Heart right ventricle (tissue), 16 donors: ENCODE results near the gene OGFOD2. TPM values are rescaled to one million over a fixed set of nuclear protein-coding genes. Genes with fewer than 3 reads are reported as not detected.

Source experiments
- ATAC-seq, 8 donors: fragments of 200-7000 bp; cut with Tn5 transposase; one replicate each; pipeline ENCODE4 v1.9.1; 2020; ENCODE audit warnings: mild to moderate bottlenecking in 8 of 8, moderate library complexity in 8 of 8, moderate number of reproducible peaks in 1 of 8
- DNase-seq, 2 donors: peaks; one replicate each; pipeline ENCODE4 v3.0.0-alpha.2; 2020
- H3K27ac ChIP-seq, 10 donors: fragments of 200-600 bp; sonication (generic) in 2 of 10; one replicate each; pipeline versions ENCODE4 v1.5.0 to v1.8.0; 2020 to 2022; ENCODE audit warnings: mild to moderate bottlenecking in 3 of 10
- H3K27me3 ChIP-seq, 7 donors: fragments of 200-600 bp; one replicate each; pipeline ENCODE4 v1.8.0; 2021 to 2022; ENCODE audit warnings: mild to moderate bottlenecking in 2 of 7
- H3K36me3 ChIP-seq, 9 donors: fragments of 200-600 bp; sonication (generic) in 1 of 9; one replicate each; pipeline versions ENCODE4 v1.5.0 to v1.8.0; 2020 to 2022; ENCODE audit warnings: mild to moderate bottlenecking in 2 of 9
- H3K4me1 ChIP-seq, 9 donors: fragments of 200-600 bp; sonication (generic) in 1 of 9; one replicate each; pipeline versions ENCODE4 v1.5.0 to v1.8.0; 2020 to 2022; ENCODE audit warnings: mild to moderate bottlenecking in 4 of 9
- H3K4me3 ChIP-seq, 10 donors: fragments of 200-600 bp; sonication (generic) in 2 of 10; one replicate each; pipeline versions ENCODE4 v1.5.0 to v1.8.0; 2020 to 2022; ENCODE audit warnings: mild to moderate bottlenecking in 7 of 10, moderate library complexity in 2 of 10
- H3K9me3 ChIP-seq, 11 donors: fragments of 200-600 bp in 10 of 11; sonication (generic) in 2 of 11; one replicate each; pipeline versions ENCODE4 v1.5.0 to v1.8.0; 2013 to 2022; ENCODE audit warnings: mild to moderate bottlenecking in 2 of 11, control low read depth in 1 of 11, moderate library complexity in 1 of 11
- intact Hi-C, 10 donors: fragments of 100-400 bp; cut with DNase I; formaldehyde crosslinking; loops; one replicate each; pipeline versions ENCODE4 v1.11.1 to v1.14.2; 2022
- microRNA-seq, 2 donors: library from miRNA; unstranded; fragments of <30 nt; microRNA quantifications; one replicate each; pipeline ENCODE4 v1.2.0, GENCODE V29; 2021
- polyA plus RNA-seq, 2 donors: library from polyadenylated mRNA; stranded (reverse); fragments of 200-250 nt; gene quantifications; one replicate each; pipeline ENCODE4 v1.2.3, GENCODE V29; 2013
- total RNA-seq, 10 donors: library from RNA; stranded (reverse); fragmentation: NEBNext Ultra II Directional in 3 of 10; extraction: Animal tissue kit (Norgen Biotek cat#: 25700) in 3 of 10; gene quantifications; one replicate each; pipeline versions ENCODE4 v1.2.1 to v1.2.4, GENCODE V29; 2021 to 2023
- TF ChIP-seq, protein P1 (sequence below), 9 donors: fragments of 200-600 bp; sonication (generic) in 2 of 9; IDR thresholded peaks; one replicate each; pipeline versions ENCODE4 v1.5.0 to v1.8.0; 2021 to 2022; ENCODE audit warnings: antibody characterized with exemption in 9 of 9, mild to moderate bottlenecking in 5 of 9, moderate library complexity in 1 of 9
- donor health status: Arrhythmogenic right ventricular cardiomyopathy.
- donor health status: ischemic (EF 13 %, LVEDD 7.1; RV severe dilation, severe dysfunction).
- donor health status: healthy with polysubstance abuse.
- donor health status: DM: no; HTN: yes; CAD: no.
- donor health status: DM: no; HTN: no; CAD: no.
- donor health status: ischemic (EF 25% LVEDD 6.9; RV normal size, moderate dysfunction).
- donor health status: ischemic (EF 25% LVEDD 5.7; RV mildly dilated, moderate dysfunction).
- donor health status: healthy.
- donor health status: DM: yes; HTN: yes; CAD: no.
- donor health status: Ischemic cardiomyopathy.
- donor health status: ischemic (EF 35%, LVEDD 5.7; RV mildly dilated, moderate dysfunction).
- donor health status: nonischemic (EF 11% LVEDD 7.7; RV severe dilation, severe dysfunction).
- donor health status: DM: yes; HTN: yes; CAD: no.
- donor health status: PGD.
- donor health status: ischemic (EF 29% LVEDD 5.4; RV normal size, mild dysfunction).
- donor health status: nonischemic (EF 23%, LVEDD 6.1; RV moderate dilation, normal function).

The OGFOD2 gene
- total and polyA plus RNA-seq, 12 donors, result 10.6 to 17.1 (median 12.0) TPM

DNA sequence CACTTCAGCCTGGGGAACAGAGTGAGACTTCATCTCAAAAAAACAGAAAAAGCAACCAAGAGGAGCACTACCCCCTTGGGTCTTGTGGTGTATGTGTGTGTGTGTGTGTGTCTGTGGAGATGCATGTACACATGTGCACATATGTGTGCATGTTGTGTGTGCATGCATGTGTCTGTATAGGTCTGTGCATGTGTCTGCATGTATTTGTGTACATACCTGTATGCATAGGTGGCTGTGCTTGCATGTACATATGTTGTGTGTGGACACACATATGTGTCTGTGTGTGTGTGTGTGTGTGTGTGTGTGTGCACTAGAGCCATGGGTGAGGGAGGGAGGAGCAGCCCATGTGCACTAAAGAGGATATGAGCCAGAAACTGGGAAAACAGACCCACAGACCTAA is 54.5 kb downstream of the OGFOD2 start:
- Histone ChIP-seq H3K4me3 (no peak overlapping the region), H3K27me3 (no peaks in the 10 kb centered on the region), H3K9me3 (no peaks in the 10 kb centered on the region), H3K4me1 (peaks cover 0 to 16% (median 6%) of the 10 kb centered on the region in 9 donors), H3K27ac (no peak overlapping the region), H3K36me3 (peaks cover 0 to 78% (median 16%) of the 10 kb centered on the region in 9 donors)
- ATAC-seq (no peak), DNase-seq (no peak)
- intact Hi-C loops, result no loop called here
- TF ChIP-seq, protein P1, sequence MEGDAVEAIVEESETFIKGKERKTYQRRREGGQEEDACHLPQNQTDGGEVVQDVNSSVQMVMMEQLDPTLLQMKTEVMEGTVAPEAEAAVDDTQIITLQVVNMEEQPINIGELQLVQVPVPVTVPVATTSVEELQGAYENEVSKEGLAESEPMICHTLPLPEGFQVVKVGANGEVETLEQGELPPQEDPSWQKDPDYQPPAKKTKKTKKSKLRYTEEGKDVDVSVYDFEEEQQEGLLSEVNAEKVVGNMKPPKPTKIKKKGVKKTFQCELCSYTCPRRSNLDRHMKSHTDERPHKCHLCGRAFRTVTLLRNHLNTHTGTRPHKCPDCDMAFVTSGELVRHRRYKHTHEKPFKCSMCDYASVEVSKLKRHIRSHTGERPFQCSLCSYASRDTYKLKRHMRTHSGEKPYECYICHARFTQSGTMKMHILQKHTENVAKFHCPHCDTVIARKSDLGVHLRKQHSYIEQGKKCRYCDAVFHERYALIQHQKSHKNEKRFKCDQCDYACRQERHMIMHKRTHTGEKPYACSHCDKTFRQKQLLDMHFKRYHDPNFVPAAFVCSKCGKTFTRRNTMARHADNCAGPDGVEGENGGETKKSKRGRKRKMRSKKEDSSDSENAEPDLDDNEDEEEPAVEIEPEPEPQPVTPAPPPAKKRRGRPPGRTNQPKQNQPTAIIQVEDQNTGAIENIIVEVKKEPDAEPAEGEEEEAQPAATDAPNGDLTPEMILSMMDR (IDR thresholded peaks at IDR 0.05), result no peak

Small RNA genes within 50 kb of the gene (microRNA-seq; reads per million reads assigned to microRNA genes)
- gene MIR4304, result 0 reads per million in 2 donors

Other genes starting within 250 kb of the OGFOD2 start
- gene HCAR1, start 244.4 kb upstream of the OGFOD2 start, total RNA-seq, result under 1 TPM in 7 of 10 donors, not detected in 3; 0.05 to 0.28 (median 0.09) TPM
- under 1 TPM; 0.04 to 0.07 TPM for gene HCAR1, start 244.4 kb upstream of the OGFOD2 start, polyA plus RNA-seq
- gene DENR, start 222.4 kb upstream of the OGFOD2 start, total RNA-seq, result 10 to 100 TPM; 23.1 to 31.0 (median 25.9) TPM
- 10 to 100 TPM; 16.5 to 19.2 TPM for gene DENR, start 222.4 kb upstream of the OGFOD2 start, polyA plus RNA-seq
- 1 to 10 TPM in 5 of 10 donors, under 1 TPM in 5; 0.47 to 2.2 (median 0.90) TPM for gene CCDC62, start 200.7 kb upstream of the OGFOD2 start, total RNA-seq
- under 1 TPM; 0.12 to 0.37 TPM for gene CCDC62, start 200.7 kb upstream of the OGFOD2 start, polyA plus RNA-seq
- gene HIP1R, start 139.8 kb upstream of the OGFOD2 start, total RNA-seq, result 10 to 100 TPM; 13.7 to 26.4 (median 17.5) TPM
- 10 to 100 TPM; 25.9 to 37.7 TPM for gene HIP1R, start 139.8 kb upstream of the OGFOD2 start, polyA plus RNA-seq
- 10 to 100 TPM; 17.6 to 33.2 (median 19.8) TPM for gene VPS37B, start 79.1 kb upstream of the OGFOD2 start, total RNA-seq
- 10 to 100 TPM; 16.4 to 26.7 TPM for gene VPS37B, start 79.1 kb upstream of the OGFOD2 start, polyA plus RNA-seq
- gene ABCB9, start 8.8 kb upstream of the OGFOD2 start, total RNA-seq, result 1 to 10 TPM; 2.7 to 5.8 (median 4.5) TPM
- gene ABCB9, start 8.8 kb upstream of the OGFOD2 start, polyA plus RNA-seq, result 1 to 10 TPM; 1.9 to 6.0 TPM
- gene ARL6IP4, start 5.4 kb downstream of the OGFOD2 start, total RNA-seq, result 100 to 1,000 TPM; 125 to 161 (median 137) TPM
- gene ARL6IP4, start 5.4 kb downstream of the OGFOD2 start, polyA plus RNA-seq, result 100 to 1,000 TPM; 226 to 319 TPM
- 10 to 100 TPM; 13.3 to 32.7 (median 18.7) TPM for gene PITPNM2, start 175.8 kb downstream of the OGFOD2 start, total RNA-seq
- 10 to 100 TPM in 1 of 2 donors, 1 to 10 TPM in 1; 5.6 to 16.5 TPM for gene PITPNM2, start 175.8 kb downstream of the OGFOD2 start, polyA plus RNA-seq